VCaP (cell line): ENCODE measurements around the gene LIMK1.
"Not testable (repeated sequence)": the region's sequence is repeated elsewhere in the genome, so short reads cannot be mapped to it uniquely, and the experiment has no call there.

Source experiments
- H3K27ac ChIP-seq: fragments of 450-650 bp; 2 replicates; pipeline ENCODE4 v1.5.1; 2017
- TF ChIP-seq, protein P1 (sequence below): fragments of 450-650 bp; conservative IDR thresholded peaks from 2 replicates; pipeline ENCODE4 v1.5.1; 2017; ENCODE audit warnings: mild to moderate bottlenecking, moderate library complexity

Gene LIMK1

DNA sequence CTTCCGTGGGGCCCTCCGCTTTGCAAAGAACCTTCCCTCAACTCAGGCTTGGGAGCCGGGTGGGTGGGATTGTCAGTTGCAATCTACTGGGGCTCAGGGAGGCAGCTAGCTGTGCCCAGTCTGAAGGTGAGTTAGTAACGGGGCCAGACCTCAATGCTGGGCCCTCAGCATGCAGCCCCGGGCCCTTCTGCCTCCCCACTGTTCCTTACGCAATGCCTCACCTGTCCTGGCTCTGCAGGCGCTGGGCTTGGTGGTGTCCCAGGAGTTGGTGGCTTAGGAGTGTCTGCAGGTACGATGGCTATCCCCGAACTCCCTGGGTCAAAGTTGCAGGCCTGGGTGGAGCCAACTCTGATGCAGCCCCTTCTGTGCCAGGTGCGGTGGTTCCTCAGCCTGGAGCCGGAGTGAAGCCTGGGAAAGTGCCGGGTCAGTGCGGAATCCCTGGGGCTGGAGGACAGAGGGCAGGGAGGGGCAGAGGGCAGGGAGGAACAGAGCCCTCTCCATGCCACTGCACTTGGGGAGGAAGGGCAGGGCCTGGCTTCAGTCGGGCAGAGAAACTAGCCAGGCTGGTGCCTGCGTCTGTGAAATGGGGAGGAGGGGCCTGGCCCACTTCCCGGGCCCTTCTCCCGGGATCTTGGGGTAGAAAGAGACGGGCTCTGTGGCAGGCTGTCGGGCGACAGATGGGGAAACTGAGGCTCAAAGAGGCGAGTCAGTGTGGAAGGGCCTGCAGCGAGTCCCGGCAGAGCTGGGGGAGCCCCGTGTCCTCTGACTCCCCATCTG lies 40.7 kb upstream of the LIMK1 start:
- TF ChIP-seq, protein P1, sequence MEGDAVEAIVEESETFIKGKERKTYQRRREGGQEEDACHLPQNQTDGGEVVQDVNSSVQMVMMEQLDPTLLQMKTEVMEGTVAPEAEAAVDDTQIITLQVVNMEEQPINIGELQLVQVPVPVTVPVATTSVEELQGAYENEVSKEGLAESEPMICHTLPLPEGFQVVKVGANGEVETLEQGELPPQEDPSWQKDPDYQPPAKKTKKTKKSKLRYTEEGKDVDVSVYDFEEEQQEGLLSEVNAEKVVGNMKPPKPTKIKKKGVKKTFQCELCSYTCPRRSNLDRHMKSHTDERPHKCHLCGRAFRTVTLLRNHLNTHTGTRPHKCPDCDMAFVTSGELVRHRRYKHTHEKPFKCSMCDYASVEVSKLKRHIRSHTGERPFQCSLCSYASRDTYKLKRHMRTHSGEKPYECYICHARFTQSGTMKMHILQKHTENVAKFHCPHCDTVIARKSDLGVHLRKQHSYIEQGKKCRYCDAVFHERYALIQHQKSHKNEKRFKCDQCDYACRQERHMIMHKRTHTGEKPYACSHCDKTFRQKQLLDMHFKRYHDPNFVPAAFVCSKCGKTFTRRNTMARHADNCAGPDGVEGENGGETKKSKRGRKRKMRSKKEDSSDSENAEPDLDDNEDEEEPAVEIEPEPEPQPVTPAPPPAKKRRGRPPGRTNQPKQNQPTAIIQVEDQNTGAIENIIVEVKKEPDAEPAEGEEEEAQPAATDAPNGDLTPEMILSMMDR = no peak
- H3K27ac ChIP-seq = peak overlapping the region; percentile 77

DNA sequence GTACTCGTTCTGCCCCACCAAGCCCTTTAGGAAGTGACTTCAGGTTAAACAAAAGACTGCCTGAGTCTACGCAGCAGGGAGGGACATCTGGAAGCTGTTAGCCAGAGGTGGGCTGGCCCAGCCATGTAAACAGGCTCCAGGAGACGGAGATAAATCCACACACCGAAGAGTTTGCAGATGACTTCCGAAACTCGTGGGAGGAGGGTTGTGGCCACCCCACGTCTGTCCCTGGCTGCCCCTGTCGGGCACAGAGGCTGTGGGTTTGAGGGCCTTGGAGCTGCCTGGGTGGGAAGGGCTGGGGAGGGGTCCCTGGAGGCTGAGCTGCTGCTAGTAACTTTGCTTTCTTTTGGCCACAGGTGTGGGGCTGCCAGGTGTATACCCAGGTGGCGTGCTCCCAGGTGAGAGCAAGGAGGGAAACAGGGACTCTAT lies 40.1 kb upstream of the LIMK1 start:
- TF ChIP-seq, protein P1 = no peak
- peak overlapping the region; percentile 77 for H3K27ac ChIP-seq

- H3K27ac ChIP-seq = no peak overlapping the region; the same call in 1 of the 2 replicates
- TF ChIP-seq, protein P1 = no peak
These were observed 38.9 kb upstream of the LIMK1 start for GRCh38 chr7:74044366-74045350.

DNA sequence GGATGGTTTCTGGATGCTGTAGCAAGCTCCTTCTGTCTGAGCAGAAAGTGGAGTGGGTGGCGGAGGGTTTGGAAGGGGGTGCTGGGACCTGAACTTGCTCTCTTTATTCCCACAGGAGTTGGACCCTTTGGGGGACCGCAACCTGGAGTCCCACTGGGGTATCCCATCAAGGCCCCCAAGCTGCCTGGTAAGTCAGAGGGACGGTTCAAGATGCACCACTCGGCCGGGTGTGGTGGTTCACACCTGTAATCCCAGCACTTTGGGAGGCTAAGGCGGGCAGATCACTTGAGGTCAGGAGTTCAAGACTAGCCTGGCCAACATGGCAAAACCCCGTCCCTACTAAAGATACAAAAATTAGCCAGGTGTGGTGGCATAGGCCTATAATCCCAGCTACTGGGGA lies 37.0 kb upstream of the LIMK1 start:
- not testable (repeated sequence) for H3K27ac ChIP-seq

DNA sequence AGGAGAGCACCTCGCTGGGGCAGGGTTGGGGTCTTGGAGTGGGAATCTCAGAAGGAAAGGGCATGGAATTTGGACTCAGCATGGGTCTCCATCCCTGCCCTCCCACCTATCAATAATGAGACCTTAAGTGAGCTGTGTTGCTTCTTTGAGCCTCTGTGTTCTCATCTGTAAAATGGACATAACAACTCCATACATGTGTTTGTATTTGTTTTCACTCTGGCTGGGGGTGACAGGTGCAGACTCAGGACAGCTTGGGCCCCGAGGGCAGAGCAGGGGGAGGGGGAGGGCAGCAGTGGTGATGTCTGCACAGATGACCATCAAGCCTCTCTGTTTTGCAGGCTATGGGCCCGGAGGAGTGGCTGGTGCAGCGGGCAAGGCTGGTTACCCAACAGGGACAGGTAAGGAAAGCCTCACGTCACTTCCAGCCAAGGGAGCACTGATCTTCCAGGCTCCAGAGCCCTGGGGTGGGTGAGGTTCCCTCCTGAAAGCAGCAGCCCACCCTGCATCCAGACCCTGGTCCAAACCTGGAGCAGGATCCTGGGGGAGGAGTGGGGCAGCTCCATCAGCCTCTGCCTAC lies 35.7 kb upstream of the LIMK1 start:
- TF ChIP-seq, protein P1 = no peak
- H3K27ac ChIP-seq = no peak overlapping the region

GRCh38 chr7:74048999-74049599 lies 34.5 kb upstream of the LIMK1 start:
- TF ChIP-seq, protein P1 = no peak

GRCh38 chr7:74049997-74050798 lies 33.4 kb upstream of the LIMK1 start:
- TF ChIP-seq, protein P1 = no peak
- no peak overlapping the region for H3K27ac ChIP-seq

More at GRCh38 chr7:74048999-74049599, 34.5 kb upstream of the LIMK1 start:
- no peak overlapping the region for H3K27ac ChIP-seq
